ENCODE data around the gene PRKCD.

DNA sequence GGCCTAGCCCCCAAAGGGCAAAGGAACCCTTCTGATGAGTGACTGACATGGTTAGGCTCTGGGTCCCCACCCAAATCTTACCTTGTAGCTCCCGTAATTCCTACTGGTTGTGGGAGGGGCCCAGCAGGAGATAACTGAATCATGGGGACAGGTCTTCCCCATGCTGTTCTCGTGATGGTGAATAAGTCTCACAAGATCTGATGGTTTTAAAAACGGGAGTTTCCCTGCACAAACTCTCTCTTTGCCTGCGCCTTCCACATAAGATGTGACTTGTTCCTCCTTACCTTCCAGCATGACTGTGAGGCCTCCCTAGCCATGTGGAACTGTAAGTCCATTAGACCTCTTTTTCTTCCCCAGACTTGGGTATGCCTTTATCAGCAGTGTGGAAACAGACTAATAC is 77.9 kb downstream of the PRKCD start:
- TF ChIP-seq EZH2 (IDR thresholded peaks at IDR 0.05; ENCODE audit: insufficient read depth, poor library complexity, severe bottlenecking): no peak
- TF ChIP-seq EZH2phosphoT487 (IDR thresholded peaks at IDR 0.05; ENCODE audit: insufficient read depth, low read depth): no peak

Measured in GM23248 (cell line).